Gastrocnemius medialis (tissue), 4 donors: ENCODE results near the gene TRAIP.

Experiments used
- CTCF ChIP-seq, 5 experiments: fragments of 450-650 bp in 3 of 5; fragments of 200-600 bp in 2 of 5; sonication (generic) in 2 of 5; IDR thresholded peaks in 4 of 5; conservative IDR thresholded peaks in 1 of 5; 1 replicate in 4 of 5; 2 replicates in 1 of 5; pipeline ENCODE4 v1.5.1; 2016 to 2019; ENCODE audit warnings: antibody characterized with exemption in 5 of 5, mild to moderate bottlenecking in 3 of 5, moderate library complexity in 3 of 5
- POLR2A ChIP-seq, 2 donors: fragments of 450-650 bp; IDR thresholded peaks; one replicate each; pipeline ENCODE4 v1.6.1; 2017; ENCODE audit warnings: antibody characterized with exemption in 2 of 2, mild to moderate bottlenecking in 2 of 2, moderate library complexity in 2 of 2

GRCh38 chr3:49804141-49805041, 52.0 kb downstream of the TRAIP start:
- TF ChIP-seq CTCF (IDR thresholded peaks at IDR 0.05 in 4 of 5, conservative IDR thresholded peaks at IDR 0.05 in 1 of 5) (no peak), POLR2A (IDR thresholded peaks at IDR 0.05) (no peak)
